Measurements from ENCODE around the gene DTNB.

- TF ChIP-seq, protein P1, sequence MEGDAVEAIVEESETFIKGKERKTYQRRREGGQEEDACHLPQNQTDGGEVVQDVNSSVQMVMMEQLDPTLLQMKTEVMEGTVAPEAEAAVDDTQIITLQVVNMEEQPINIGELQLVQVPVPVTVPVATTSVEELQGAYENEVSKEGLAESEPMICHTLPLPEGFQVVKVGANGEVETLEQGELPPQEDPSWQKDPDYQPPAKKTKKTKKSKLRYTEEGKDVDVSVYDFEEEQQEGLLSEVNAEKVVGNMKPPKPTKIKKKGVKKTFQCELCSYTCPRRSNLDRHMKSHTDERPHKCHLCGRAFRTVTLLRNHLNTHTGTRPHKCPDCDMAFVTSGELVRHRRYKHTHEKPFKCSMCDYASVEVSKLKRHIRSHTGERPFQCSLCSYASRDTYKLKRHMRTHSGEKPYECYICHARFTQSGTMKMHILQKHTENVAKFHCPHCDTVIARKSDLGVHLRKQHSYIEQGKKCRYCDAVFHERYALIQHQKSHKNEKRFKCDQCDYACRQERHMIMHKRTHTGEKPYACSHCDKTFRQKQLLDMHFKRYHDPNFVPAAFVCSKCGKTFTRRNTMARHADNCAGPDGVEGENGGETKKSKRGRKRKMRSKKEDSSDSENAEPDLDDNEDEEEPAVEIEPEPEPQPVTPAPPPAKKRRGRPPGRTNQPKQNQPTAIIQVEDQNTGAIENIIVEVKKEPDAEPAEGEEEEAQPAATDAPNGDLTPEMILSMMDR (IDR thresholded peaks at IDR 0.05; ENCODE audit: insufficient read depth, low read length, poor library complexity, severe bottlenecking): no peak
- no peak for TF ChIP-seq EZH2phosphoT487 (conservative IDR thresholded peaks at IDR 0.05; ENCODE audit: low read length)
These were observed 19.5 kb upstream of the DTNB start for GRCh38 chr2:25692737-25693445.
